GM19468 (cell line): ENCODE measurements around the gene RNASEL.

ENCODE experiments used
- ATAC-seq: cut with Tn5 transposase; IDR thresholded peaks from one replicate; pipeline ENCODE4 v1.9.1; 2021; ENCODE audit warnings: mild to moderate bottlenecking, moderate library complexity, moderate number of reproducible peaks; ENCODE audit not compliant: unreplicated experiment; ENCODE audit errors: extremely low read depth

RNASEL gene

DNA sequence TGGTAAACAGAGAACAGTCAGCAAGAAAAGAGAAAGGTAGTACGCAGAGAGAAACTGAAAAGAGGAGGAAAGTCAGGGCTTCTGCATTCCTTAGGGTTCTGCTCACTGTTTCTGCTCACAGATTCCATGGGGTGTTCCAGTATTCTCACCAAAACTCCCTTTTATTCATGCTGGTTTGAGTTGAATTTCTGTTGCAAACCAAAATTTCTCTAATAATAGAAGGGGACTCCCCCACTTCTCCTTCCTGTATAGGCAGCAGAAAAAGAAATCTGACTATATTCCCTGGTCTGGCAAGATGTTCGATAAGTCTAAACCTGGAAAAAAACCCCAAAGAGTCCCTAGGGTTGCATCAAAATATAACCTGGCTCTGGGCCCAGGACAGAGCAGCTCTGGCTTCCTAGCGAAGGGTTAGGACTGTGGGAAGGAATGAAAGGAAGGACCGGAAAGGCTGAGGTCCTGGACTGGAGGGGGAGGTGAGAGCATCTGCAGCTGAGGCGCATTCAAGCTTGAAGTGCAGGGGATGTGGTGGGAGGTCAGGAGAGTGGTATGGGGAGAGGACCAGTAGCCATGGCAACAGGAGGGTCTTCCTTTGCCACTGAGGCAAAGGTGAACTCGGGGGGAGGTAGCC, 34.0 kb upstream of the RNASEL start:
- peak; percentile 28 for ATAC-seq

- no peak for ATAC-seq
These were observed 32.9 kb upstream of the RNASEL start for GRCh38 chr1:182621906-182622305.

DNA sequence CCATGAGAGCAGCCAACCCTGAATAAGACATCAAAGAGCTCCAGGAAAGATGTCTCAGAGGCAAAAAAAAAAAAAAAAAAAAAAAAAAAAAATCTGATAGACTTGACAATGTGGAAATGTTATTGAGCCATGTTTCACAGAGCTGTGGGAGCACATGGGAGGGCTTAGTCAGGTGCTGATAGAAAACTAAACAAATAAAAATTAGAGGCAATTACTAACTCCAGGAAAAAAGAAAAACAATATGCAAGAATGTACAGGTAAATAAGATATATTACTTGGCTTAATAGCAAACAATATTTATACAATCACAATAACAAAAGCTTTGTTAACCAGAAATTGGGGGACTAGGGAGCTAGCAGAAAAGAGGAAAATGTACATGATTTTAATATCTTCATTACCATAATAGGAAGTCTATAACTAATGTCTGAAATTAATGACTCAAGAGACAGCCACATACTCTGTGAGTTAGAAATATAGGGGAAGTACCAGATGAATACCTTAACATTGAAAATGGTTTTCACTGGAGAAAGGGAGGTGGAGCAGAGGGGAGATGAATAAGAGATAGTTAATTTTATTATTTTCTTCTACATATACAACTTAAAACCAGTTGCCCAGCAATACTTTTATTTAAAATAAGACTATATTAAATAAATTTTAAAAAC, 32.0 kb upstream of the RNASEL start:
- no peak for ATAC-seq

GRCh38 chr1:182617734-182618351, 28.8 kb upstream of the RNASEL start:
- ATAC-seq, result no peak

DNA sequence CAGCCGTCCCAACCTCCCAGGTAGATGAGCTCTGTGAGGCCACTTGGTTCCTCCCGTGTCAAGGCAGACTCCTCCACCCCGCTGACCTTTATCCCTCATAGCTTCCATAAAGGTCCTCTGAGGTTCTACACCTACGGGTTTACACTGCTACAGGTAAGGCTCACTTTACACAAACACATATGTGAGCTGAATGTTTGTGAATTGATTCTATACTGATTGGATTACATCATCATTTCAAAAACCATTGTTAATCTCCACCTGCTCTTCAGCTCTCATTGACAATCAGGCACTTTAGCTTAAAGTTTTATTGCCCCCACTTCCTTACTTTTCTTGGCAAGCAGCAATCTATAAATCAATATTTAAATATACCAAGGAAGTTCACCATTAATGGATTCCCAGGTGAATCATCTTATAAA, 28.0 kb upstream of the RNASEL start:
- ATAC-seq, result no peak

GRCh38 chr1:182616130-182617013, 27.3 kb upstream of the RNASEL start:
- ATAC-seq, result peak; percentile 65

DNA sequence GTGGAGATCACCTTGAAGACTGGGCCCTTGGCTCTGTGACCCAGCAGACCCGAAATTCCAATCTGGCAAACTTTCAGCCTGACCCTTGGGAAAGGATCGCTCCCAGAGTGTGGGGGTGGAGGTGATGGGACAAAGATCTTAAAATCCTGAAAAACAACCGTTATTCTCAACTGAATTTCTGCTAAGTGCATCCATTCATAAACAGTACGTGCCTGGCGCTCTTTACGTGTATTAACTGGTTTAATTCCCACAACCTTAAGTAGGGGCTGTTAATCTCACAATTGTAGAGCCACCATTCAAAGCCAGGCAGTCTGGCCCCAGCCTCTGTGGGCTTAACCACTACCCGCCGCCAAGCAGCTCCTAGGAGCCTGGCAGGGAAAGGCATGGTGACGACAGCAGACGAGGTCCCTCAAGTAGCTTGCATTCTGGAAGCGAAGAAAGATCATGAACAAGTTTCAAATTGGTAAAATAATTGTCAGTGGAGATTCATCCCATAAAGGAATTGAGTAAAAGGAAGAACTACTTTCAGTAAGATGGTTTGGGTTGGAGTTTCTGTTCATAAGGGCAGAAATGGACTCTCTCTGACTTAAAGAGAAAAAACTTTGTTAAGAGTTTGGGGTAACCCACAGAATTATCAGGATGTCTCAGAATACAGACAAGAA, 26.5 kb upstream of the RNASEL start:
- no peak for ATAC-seq

GRCh38 chr1:182614796-182615454, 25.9 kb upstream of the RNASEL start:
- ATAC-seq, result peak; percentile 37

DNA sequence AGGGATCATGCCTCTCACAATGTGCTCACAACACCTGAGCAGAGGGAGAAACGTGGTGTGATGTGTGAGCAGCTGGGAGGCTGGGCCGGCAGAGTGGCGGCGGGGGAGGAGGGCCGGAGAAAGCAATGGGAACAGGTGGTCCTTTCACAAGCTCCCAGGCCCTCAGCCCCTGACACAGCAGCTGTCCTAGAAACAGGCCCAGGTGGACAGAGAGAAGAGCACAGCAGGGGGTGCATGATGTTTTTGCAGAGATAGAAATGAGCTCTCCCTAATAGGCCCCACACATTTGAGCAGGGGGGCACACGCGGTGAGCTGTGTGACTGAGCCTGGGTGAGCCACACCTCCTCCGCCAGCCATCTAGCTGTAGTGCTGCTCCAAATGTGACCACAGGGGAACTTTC, 22.7 kb upstream of the RNASEL start:
- ATAC-seq, result no peak

DNA sequence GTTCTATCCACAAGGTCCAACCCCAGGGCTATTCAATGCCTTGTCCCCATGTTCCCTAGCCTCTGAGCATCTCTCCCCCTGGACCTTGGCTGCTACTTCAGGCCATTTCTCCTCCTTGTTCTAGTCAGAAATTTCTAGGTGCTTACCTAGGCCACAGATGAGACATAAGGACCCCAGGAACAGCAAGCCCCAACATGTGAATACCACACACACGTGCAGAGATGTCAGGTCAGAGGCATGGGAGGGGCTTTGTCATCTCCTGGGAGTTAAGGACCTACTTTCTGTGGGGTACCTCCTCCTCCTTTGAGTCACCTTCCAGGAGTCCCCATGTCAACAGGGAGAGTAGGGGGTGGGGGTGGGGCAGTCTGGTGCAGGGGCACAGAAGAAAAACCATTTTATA, 22.3 kb upstream of the RNASEL start:
- ATAC-seq, result no peak

- ATAC-seq, result no peak
These were observed 21.6 kb upstream of the RNASEL start for GRCh38 chr1:182610606-182611194.

- ATAC-seq, result no peak
These were observed 20.0 kb upstream of the RNASEL start for GRCh38 chr1:182608845-182609610.

DNA sequence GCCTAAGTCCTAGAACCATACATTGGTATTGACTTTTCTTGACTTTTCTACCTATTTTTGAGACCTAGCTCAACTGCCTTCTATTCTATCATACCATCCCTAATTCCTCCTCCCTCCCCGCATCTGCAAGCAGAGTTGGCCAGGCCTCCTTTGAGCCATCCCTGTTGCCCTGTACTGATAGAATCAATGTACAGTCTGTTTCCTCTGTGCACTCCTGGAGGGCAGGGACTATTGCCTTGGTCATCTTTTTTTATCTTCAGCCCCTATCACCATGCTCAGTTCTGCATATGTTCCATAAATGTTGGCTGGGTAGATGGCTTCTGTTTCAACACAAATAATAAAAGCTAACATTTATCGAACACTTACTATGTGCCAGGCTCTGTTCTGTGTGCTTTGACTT, 19.2 kb upstream of the RNASEL start:
- ATAC-seq, result no peak

- no peak for ATAC-seq
These were observed 18.5 kb upstream of the RNASEL start for GRCh38 chr1:182607566-182607965.

DNA sequence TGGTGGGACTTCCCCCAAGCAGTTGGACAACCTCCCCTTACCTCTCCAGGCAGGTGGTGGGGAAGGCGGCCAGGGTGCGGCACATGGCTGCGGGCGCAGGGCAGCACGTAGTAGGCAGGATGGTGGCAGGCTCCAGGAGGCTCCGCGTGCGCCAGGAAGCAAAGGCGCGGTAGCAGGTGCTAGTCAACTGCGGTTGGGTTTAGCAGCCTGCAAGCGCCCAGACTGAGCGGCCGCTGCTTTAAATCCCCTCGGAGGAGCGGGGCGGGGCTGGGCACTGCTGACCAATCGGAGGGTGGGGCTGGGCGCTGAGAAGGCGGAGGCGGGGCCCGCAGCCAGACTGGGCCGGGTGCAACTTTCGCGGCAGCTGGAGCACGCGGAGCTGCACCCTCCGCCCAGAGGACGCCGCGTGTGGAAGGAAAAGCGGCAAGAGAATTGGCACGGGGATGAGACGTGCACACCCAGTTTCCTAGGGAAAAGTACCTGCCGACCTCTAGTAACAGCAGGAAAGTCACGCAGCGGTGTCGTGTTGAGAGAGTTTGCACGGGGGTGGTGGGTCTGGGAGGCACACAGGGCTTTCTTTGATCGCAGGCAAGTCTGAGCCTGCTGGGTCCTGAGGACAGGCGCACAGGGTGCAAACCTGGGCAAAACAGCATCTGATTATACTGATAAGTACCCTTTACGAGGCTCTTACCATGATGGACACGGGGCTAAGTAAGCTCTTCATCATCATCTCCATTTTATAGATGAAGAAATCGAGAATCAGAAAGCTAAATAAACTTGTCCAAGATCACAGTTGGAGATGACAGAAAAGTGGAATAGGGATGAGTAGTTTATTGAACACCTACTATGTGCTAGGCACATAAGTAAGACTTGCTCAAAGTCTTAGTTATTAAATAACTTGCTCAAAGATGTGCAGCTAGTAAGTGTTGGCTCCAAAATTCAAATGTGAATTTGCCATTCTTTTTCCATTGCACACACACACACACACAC, 15.4 kb upstream of the RNASEL start, which contains the start of gene RGS16:
RGS16 (minus strand) TSS at position 215 of the 990 bp plus-strand sequence; CDS start at position 85, 130 bp downstream.
- ATAC-seq, result peak; percentile 74

GRCh38 chr1:182603646-182604174, 14.7 kb upstream of the RNASEL start:
- ATAC-seq, result peak; percentile 2
